GM19452 (cell line): Measurements from ENCODE around the gene COQ8B.

Experiments used
- ATAC-seq: cut with Tn5 transposase; IDR thresholded peaks from one replicate; pipeline ENCODE4 v1.9.1; 2021; ENCODE audit not compliant: unreplicated experiment

COQ8B gene

GRCh38 chr19:40642051-40642706 is 74.5 kb downstream of the COQ8B start:
- no peak for ATAC-seq
